H9 (cell line): ENCODE results near the gene DYNC2LI1. TPM values are rescaled to one million over a fixed set of nuclear protein-coding genes. Genes with fewer than 3 reads are reported as not detected.

ENCODE experiments used
- DNase-seq: peaks from one replicate; pipeline ENCODE4 v3.0.0-alpha.2; 2017
- H2AFZ ChIP-seq: one replicate; pipeline ENCODE4 v1.6.1; 2013; ENCODE audit warnings: mild to moderate bottlenecking, low read length, control low read depth, moderate library complexity
- H2AK5ac ChIP-seq: 2 replicates; pipeline ENCODE4 v1.6.1; 2013; ENCODE audit warnings: low read length, control low read depth, mixed read lengths; ENCODE audit not compliant: insufficient read length
- H2BK120ac ChIP-seq: one replicate; pipeline ENCODE4 v1.6.1; 2013; ENCODE audit warnings: low read depth, mild to moderate bottlenecking, low read length, control low read depth, inconsistent platforms; ENCODE audit not compliant: poor library complexity, severe bottlenecking
- H2BK12ac ChIP-seq: 2 replicates; pipeline ENCODE4 v1.6.1; 2013; ENCODE audit warnings: low read length, control low read depth, mixed read lengths, low read depth; ENCODE audit not compliant: insufficient read length
- H2BK15ac ChIP-seq: 2 replicates; pipeline ENCODE4 v1.6.1; 2013; ENCODE audit warnings: low read depth, low read length, control low read depth
- H2BK20ac ChIP-seq: one replicate; pipeline ENCODE4 v1.6.1; 2013; ENCODE audit warnings: low read depth, mild to moderate bottlenecking, low read length, control low read depth, inconsistent platforms; ENCODE audit not compliant: poor library complexity, severe bottlenecking
- H2BK5ac ChIP-seq: 2 replicates; pipeline ENCODE4 v1.6.1; 2013; ENCODE audit warnings: low read length, control low read depth, mixed read lengths; ENCODE audit not compliant: insufficient read length
- H3K14ac ChIP-seq: 2 replicates; pipeline ENCODE4 v1.6.1; 2013; ENCODE audit warnings: low read length, control low read depth; ENCODE audit not compliant: insufficient read depth
- H3K18ac ChIP-seq: 2 replicates; pipeline ENCODE4 v1.6.1; 2013; ENCODE audit warnings: low read depth, mild to moderate bottlenecking, mixed read lengths, low read length, control low read depth; ENCODE audit not compliant: insufficient read length
- H3K23ac ChIP-seq: 2 replicates; pipeline ENCODE4 v1.6.1; 2013; ENCODE audit warnings: low read length, control low read depth, mixed read lengths, low read depth; ENCODE audit not compliant: insufficient read length
- H3K23me2 ChIP-seq: 2 replicates; pipeline ENCODE4 v1.6.1; 2013; ENCODE audit warnings: low read depth, mild to moderate bottlenecking, mixed read lengths, low read length, control low read depth; ENCODE audit not compliant: insufficient read length, poor library complexity, severe bottlenecking
- H3K27ac ChIP-seq: 2 replicates; pipeline ENCODE4 v1.5.1; 2013; ENCODE audit warnings: low read length, control low read depth, mixed read lengths, low read depth; ENCODE audit not compliant: insufficient read length
- H3K27me3 ChIP-seq: 2 replicates; pipeline ENCODE4 v1.6.1; 2013; ENCODE audit warnings: low read length, control low read depth, inconsistent platforms; ENCODE audit not compliant: insufficient read depth
- H3K4ac ChIP-seq: 2 replicates; pipeline ENCODE4 v1.6.1; 2013; ENCODE audit warnings: low read depth, mild to moderate bottlenecking, control low read depth, inconsistent platforms, low read length, moderate library complexity
- H3K4me1 ChIP-seq: 2 replicates; pipeline ENCODE4 v1.6.1; 2013; ENCODE audit warnings: low read length, control low read depth, inconsistent platforms; ENCODE audit not compliant: insufficient read depth
- H3K4me2 ChIP-seq: 2 replicates; pipeline ENCODE4 v1.6.1; 2013; ENCODE audit warnings: low read length, control low read depth, mixed read lengths; ENCODE audit not compliant: insufficient read length, insufficient read depth
- H3K56ac ChIP-seq: 2 replicates; pipeline ENCODE4 v1.6.1; 2013; ENCODE audit warnings: low read depth, mild to moderate bottlenecking, mixed read lengths, low read length, control low read depth; ENCODE audit not compliant: insufficient read length
- H3K79me1 ChIP-seq: 2 replicates; pipeline ENCODE4 v1.6.1; 2013; ENCODE audit warnings: low read depth, mild to moderate bottlenecking, moderate library complexity, low read length, control low read depth, inconsistent platforms; ENCODE audit not compliant: insufficient read depth, poor library complexity, severe bottlenecking
- H3K79me2 ChIP-seq: 2 replicates; pipeline ENCODE4 v1.6.1; 2013; ENCODE audit warnings: low read length, control low read depth, inconsistent platforms; ENCODE audit not compliant: insufficient read depth
- H3K9ac ChIP-seq: 2 replicates; pipeline ENCODE4 v1.6.1; 2013; ENCODE audit warnings: low read length, control low read depth, mixed read lengths; ENCODE audit not compliant: insufficient read length; ENCODE audit errors: extremely low read depth
- H3K9me3 ChIP-seq: one replicate; pipeline ENCODE4 v1.6.1; 2013; ENCODE audit warnings: low read depth, low read length, inconsistent platforms; ENCODE audit not compliant: control insufficient read depth
- H3T11ph ChIP-seq: one replicate; pipeline ENCODE4 v1.6.1; 2013; ENCODE audit warnings: mild to moderate bottlenecking, low read length, control low read depth, inconsistent platforms
- H4K20me1 ChIP-seq: one replicate; pipeline ENCODE4 v1.6.1; 2013; ENCODE audit not compliant: control insufficient read depth, insufficient read length, insufficient read depth
- H4K5ac ChIP-seq: 2 replicates; pipeline ENCODE4 v1.6.1; 2013; ENCODE audit warnings: low read depth, mild to moderate bottlenecking, mixed read lengths, low read length, control low read depth; ENCODE audit not compliant: insufficient read length
- H4K8ac ChIP-seq: replicated peaks from 2 replicates; pipeline ENCODE4 v1.6.1; 2013; ENCODE audit warnings: low read length, control low read depth, mixed read lengths, low read depth; ENCODE audit not compliant: insufficient read length
- H4K91ac ChIP-seq: 2 replicates; pipeline ENCODE4 v1.6.1; 2013; ENCODE audit warnings: low read depth, mild to moderate bottlenecking, moderate library complexity, mixed read lengths, low read length, control low read depth; ENCODE audit not compliant: insufficient read length
- H3K27ac Mint-ChIP-seq, 3 experiments: 2 replicates in 2 of 3; 3 replicates in 1 of 3; pipeline ENCODE4 v1.8.0; 2020 to 2021; ENCODE audit warnings: mixed read lengths in 3 of 3, mild to moderate bottlenecking in 1 of 3, moderate library complexity in 1 of 3
- H3K27me3 Mint-ChIP-seq: 2 replicates; pipeline ENCODE4 v1.8.0; 2021; ENCODE audit warnings: low read depth, mild to moderate bottlenecking, moderate library complexity, mixed read lengths
- H3K36me3 Mint-ChIP-seq, 3 experiments: 2 replicates in 2 of 3; 3 replicates in 1 of 3; pipeline ENCODE4 v1.8.0; 2020 to 2021; ENCODE audit warnings: low read depth in 3 of 3, mixed read lengths in 3 of 3; ENCODE audit not compliant: insufficient read depth in 1 of 3
- H3K4me1 Mint-ChIP-seq, 2 experiments: 2 replicates each; pipeline ENCODE4 v1.8.0; 2020; ENCODE audit warnings: mixed read lengths in 2 of 2
- H3K4me3 Mint-ChIP-seq, 2 experiments: 2 replicates in 1 of 2; 3 replicates in 1 of 2; pipeline ENCODE4 v1.8.0; 2020 to 2021; ENCODE audit warnings: mild to moderate bottlenecking in 2 of 2, mixed read lengths in 2 of 2, moderate library complexity in 1 of 2
- H3K9me3 Mint-ChIP-seq, 2 experiments: 2 replicates in 1 of 2; 3 replicates in 1 of 2; pipeline ENCODE4 v1.8.0; 2020; ENCODE audit warnings: mild to moderate bottlenecking in 2 of 2, mixed read lengths in 2 of 2, moderate library complexity in 1 of 2
- WGBS: extraction: QIAGEN DNeasy Blood & Tissue Kit; methylation state at CpG from one replicate; pipeline ENCODE4 v1.1.7; 2013; ENCODE audit warnings: missing lambda C conversion rate, low lambda C conversion rate, mixed read lengths; ENCODE audit not compliant: insufficient read length; ENCODE audit errors: extremely low coverage; 5-methylcytosine and 5-hydroxymethylcytosine counted together
- total RNA-seq: library from RNA; stranded (reverse); gene quantifications from 2 replicates; pipeline ENCODE4 v1.2.1, GENCODE V29; 2021
- TF ChIP-seq, protein P1 (sequence below): fragments of 200-600 bp; sonication (generic); conservative IDR thresholded peaks from 3 replicates; pipeline ENCODE4 v1.8.0; 2021; ENCODE audit warnings: antibody characterized with exemption, mild to moderate bottlenecking

The DYNC2LI1 gene
- total RNA-seq, 1 experiment from 2014 or later: 8.5 TPM

DNA sequence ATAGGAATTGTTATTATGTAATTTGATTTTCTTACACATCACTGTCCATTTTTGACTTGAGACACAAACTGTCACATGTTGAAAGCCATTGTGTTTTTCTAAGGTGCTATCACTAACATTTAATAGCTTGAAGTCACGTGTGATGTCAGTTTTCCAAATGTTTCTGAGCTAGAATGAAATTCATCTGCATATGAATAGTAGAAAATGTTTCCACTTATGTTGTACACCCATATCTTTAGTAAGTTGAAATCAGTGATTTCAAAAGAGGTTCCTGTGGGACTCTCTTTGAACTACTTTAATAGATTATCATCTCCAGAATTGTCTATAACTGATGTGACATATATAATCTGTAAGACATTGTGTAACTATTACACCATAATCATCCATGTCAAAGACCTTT lies 37.0 kb downstream of the DYNC2LI1 start:
- no peak overlapping the region for H2BK20ac ChIP-seq
- H2BK120ac ChIP-seq: no peak overlapping the region
- TF ChIP-seq, protein P1, sequence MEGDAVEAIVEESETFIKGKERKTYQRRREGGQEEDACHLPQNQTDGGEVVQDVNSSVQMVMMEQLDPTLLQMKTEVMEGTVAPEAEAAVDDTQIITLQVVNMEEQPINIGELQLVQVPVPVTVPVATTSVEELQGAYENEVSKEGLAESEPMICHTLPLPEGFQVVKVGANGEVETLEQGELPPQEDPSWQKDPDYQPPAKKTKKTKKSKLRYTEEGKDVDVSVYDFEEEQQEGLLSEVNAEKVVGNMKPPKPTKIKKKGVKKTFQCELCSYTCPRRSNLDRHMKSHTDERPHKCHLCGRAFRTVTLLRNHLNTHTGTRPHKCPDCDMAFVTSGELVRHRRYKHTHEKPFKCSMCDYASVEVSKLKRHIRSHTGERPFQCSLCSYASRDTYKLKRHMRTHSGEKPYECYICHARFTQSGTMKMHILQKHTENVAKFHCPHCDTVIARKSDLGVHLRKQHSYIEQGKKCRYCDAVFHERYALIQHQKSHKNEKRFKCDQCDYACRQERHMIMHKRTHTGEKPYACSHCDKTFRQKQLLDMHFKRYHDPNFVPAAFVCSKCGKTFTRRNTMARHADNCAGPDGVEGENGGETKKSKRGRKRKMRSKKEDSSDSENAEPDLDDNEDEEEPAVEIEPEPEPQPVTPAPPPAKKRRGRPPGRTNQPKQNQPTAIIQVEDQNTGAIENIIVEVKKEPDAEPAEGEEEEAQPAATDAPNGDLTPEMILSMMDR: no peak
- no peaks in the 10 kb centered on the region for H3K9me3 ChIP-seq
- H3K4me1 Mint-ChIP-seq: 0 out of 4 replicates have a peak, but pooled peaks cover 0 to 2% of the 10 kb centered on the region in 2 experiments
- no peak overlapping the region for H2AFZ ChIP-seq
- no peak overlapping the region for H4K8ac ChIP-seq
- no peak overlapping the region for H3K9ac ChIP-seq
- H4K5ac ChIP-seq: no peak overlapping the region
- H3K79me1 ChIP-seq: no peaks in the 10 kb centered on the region
- no peak overlapping the region for H3K56ac ChIP-seq
- no peak overlapping the region for H2BK12ac ChIP-seq
- H4K91ac ChIP-seq: no peak overlapping the region
- no peak overlapping the region for H2BK15ac ChIP-seq
- no peak overlapping the region for H3K27ac ChIP-seq
- H3K9me3 Mint-ChIP-seq: no peaks in the 10 kb centered on the region
- H3K27me3 Mint-ChIP-seq: no peaks in the 10 kb centered on the region
- H3K27me3 ChIP-seq: no peaks in the 10 kb centered on the region
- H2AK5ac ChIP-seq: no peak overlapping the region
- H3K18ac ChIP-seq: no peak overlapping the region
- no CpG with 5 or more reads among the region's 1 CpG for WGBS
- H3K23me2 ChIP-seq: no peaks in the 10 kb centered on the region
- H4K20me1 ChIP-seq: no peaks in the 10 kb centered on the region
- no peak overlapping the region for H3K14ac ChIP-seq
- no peak overlapping the region for H3K4ac ChIP-seq
- H2BK5ac ChIP-seq: no peak overlapping the region
- no peak overlapping the region for H3K23ac ChIP-seq
- DNase-seq: no peak
- H3T11ph ChIP-seq: no peak overlapping the region
- H3K4me3 Mint-ChIP-seq: no peak overlapping the region
- no peak overlapping the region for H3K27ac Mint-ChIP-seq
- no peaks in the 10 kb centered on the region for H3K36me3 Mint-ChIP-seq
- no peak overlapping the region for H3K4me2 ChIP-seq
- no peaks in the 10 kb centered on the region for H3K4me1 ChIP-seq
- no peaks in the 10 kb centered on the region for H3K79me2 ChIP-seq
